Kidney (tissue), 14 donors: ENCODE measurements around the gene MECR. TPM values are rescaled to one million over a fixed set of nuclear protein-coding genes. Genes with fewer than 3 reads are reported as not detected.

Experiments
- DNase-seq, 5 donors: peaks; one replicate each; pipeline ENCODE4 v3.0.0-alpha.2; 2013 to 2020
- FAIRE-seq: peaks from 2 replicates; lab custom pipeline; 2012; peaks lifted over from hg19 to GRCh38; lab: Jason Lieb, UNC
- H3K27ac ChIP-seq, 2 donors: one replicate each; pipeline ENCODE4 v1.7.0; 2013; ENCODE audit warnings: low read depth in 2 of 2, low read length in 2 of 2, inconsistent platforms in 1 of 2
- H3K27me3 ChIP-seq: one replicate; pipeline ENCODE4 v1.7.1; 2013; ENCODE audit warnings: low read length, inconsistent platforms; ENCODE audit not compliant: control insufficient read depth, insufficient read depth
- H3K36me3 ChIP-seq, 3 donors: one replicate each; pipeline versions ENCODE4 v1.7.0 to v1.7.1; 2013; ENCODE audit warnings: low read length in 3 of 3, control low read depth in 1 of 3, inconsistent platforms in 1 of 3; ENCODE audit not compliant: insufficient read depth in 3 of 3, control insufficient read depth in 2 of 3
- H3K4me1 ChIP-seq, 3 donors: one replicate each; pipeline versions ENCODE4 v1.7.0 to v1.7.1; 2013; ENCODE audit warnings: low read length in 3 of 3, inconsistent platforms in 1 of 3, low read depth in 1 of 3; ENCODE audit not compliant: control insufficient read depth in 2 of 3, insufficient read depth in 2 of 3
- H3K4me3 ChIP-seq, 3 donors: one replicate each; pipeline versions ENCODE4 v1.7.0 to v1.8.1; 2013; ENCODE audit warnings: low read length in 3 of 3, control low read depth in 1 of 3, inconsistent platforms in 1 of 3
- H3K9ac ChIP-seq, 3 donors: one replicate each; pipeline versions ENCODE4 v1.7.0 to v1.7.1; 2013; ENCODE audit warnings: low read length in 3 of 3, control low read depth in 1 of 3, inconsistent platforms in 1 of 3
- H3K9me3 ChIP-seq, 3 donors: one replicate each; pipeline versions ENCODE4 v1.7.0 to v1.7.1; 2013; ENCODE audit warnings: low read length in 3 of 3, control low read depth in 1 of 3, inconsistent platforms in 1 of 3; ENCODE audit not compliant: control insufficient read depth in 2 of 3, insufficient read depth in 1 of 3
- CTCF ChIP-seq: IDR thresholded peaks from 3 replicates; pipeline ENCODE4 v1.5.1; 2012; ENCODE audit warnings: mild to moderate bottlenecking, moderate library complexity, borderline replicate concordance; ENCODE audit not compliant: insufficient read depth; ENCODE audit errors: extremely low read depth
- intact Hi-C: fragments of 100-400 bp; cut with DNase I; formaldehyde crosslinking; loops from one replicate; pipeline ENCODE4 v1.11.1; 2022
- polyA plus RNA-seq: library from polyadenylated mRNA; stranded (reverse); fragments of 350-450 nt; fragmentation: Illumina TruSeq; extraction: RNeasy Lipid Tissue Mini Kit (QIAGEN cat#74804); gene quantifications from one replicate; pipeline ENCODE4 v1.2.3, GENCODE V29; 2014; ENCODE audit warnings: low read depth, low replicate concordance; ENCODE audit not compliant: insufficient read depth
- total RNA-seq: library from RNA; stranded (reverse); fragmentation: NEBNext Ultra II Directional; extraction: Animal tissue kit (Norgen Biotek cat#: 25700); gene quantifications from one replicate; pipeline ENCODE4 v1.2.1, GENCODE V29; 2021
- donor health status: control.
- donor health status: control.
- donor health status: control.
- donor health status: control.
- donor health status: control.
- donor health status: DM: yes; HTN: yes; CAD: no.
- donor health status: Normal renal cell carcinoma (clear cell type).

Gene MECR
- total and polyA plus RNA-seq, 2 donors from 2014 or later = 27.7 to 42.6 TPM

- Histone ChIP-seq H3K36me3 (no peaks in the 10 kb centered on the region), H3K4me1 (no peaks in the 10 kb centered on the region), H3K4me3 (no peak overlapping the region), H3K9me3 (no peaks in the 10 kb centered on the region), H3K27ac (no peak overlapping the region), H3K27me3 (no peaks in the 10 kb centered on the region), H3K9ac (no peak overlapping the region)
- TF ChIP-seq CTCF = no peak
- FAIRE-seq (no peak), DNase-seq (no peak)
- intact Hi-C loops = no loop called here
These were observed 17.7 kb upstream of the MECR start for GRCh38 chr1:29248409-29248808.

GRCh38 chr1:29247571-29248273 is 17.0 kb upstream of the MECR start:
- intact Hi-C loops = no loop called here

DNA sequence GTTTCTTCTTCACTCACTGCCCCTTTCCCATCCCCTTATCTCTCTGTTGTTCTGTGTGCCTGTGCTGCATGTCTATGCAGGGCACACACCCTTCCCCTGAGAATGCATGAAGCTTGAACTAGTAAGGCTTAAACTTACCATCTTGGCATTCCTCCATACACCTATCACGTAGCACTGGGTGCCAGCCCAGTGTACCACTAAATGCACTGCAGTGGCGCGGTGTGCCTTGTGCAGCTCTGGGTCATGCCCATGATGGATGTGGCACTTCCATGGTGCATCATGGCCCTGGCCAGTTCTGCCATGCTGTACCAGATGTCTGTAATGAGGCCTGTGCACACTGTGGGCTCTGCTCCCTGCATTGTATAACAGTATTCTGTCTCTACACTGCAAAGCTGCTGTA is 16.3 kb upstream of the MECR start:
- intact Hi-C loops = no loop called here
- no peak for DNase-seq

More at GRCh38 chr1:29247571-29248273, 17.0 kb upstream of the MECR start:
- Histone ChIP-seq H3K9ac (no peak overlapping the region), H3K4me1 (no peaks in the 10 kb centered on the region), H3K27me3 (no peaks in the 10 kb centered on the region), H3K36me3 (no peaks in the 10 kb centered on the region), H3K4me3 (no peak overlapping the region), H3K9me3 (no peaks in the 10 kb centered on the region), H3K27ac (no peak overlapping the region)
- no peak for FAIRE-seq
- no peak for DNase-seq
- no peak for TF ChIP-seq CTCF

More for the DNA sequence above, 16.3 kb upstream of the MECR start:
- Histone ChIP-seq H3K4me3 (no peak overlapping the region), H3K27ac (no peak overlapping the region), H3K4me1 (no peaks in the 10 kb centered on the region), H3K9ac (no peak overlapping the region), H3K9me3 (no peaks in the 10 kb centered on the region), H3K36me3 (no peaks in the 10 kb centered on the region), H3K27me3 (no peaks in the 10 kb centered on the region)
- no peak for TF ChIP-seq CTCF
- no peak for FAIRE-seq
